SK-N-SH treated with all-trans-retinoic acid at 6 μM for 48 hours (cell line): ENCODE results near the gene HSPG2.

ENCODE experiments used
- ARNTL ChIP-seq: fragments of 450-650 bp; formaldehyde crosslinking; IDR thresholded peaks from 2 replicates; pipeline ENCODE4 v1.5.0; 2020; ENCODE audit warnings: low read depth, mild to moderate bottlenecking, moderate library complexity, borderline replicate concordance
- CSDC2 ChIP-seq: fragments of 250-450 bp; sonication (Bioruptor Pico); IDR thresholded peaks from 2 replicates; pipeline ENCODE4 v1.5.0; 2020; ENCODE audit warnings: mild to moderate bottlenecking, moderate library complexity
- ESRRG ChIP-seq: fragments of 250-450 bp; sonication (Bioruptor Pico); IDR thresholded peaks from 2 replicates; pipeline ENCODE4 v1.6.1; 2021; ENCODE audit warnings: mild to moderate bottlenecking
- ISL1 ChIP-seq: fragments of 250-450 bp; sonication (Bioruptor Pico); IDR thresholded peaks from 2 replicates; pipeline ENCODE4 v2.1.2; 2022; ENCODE audit warnings: mild to moderate bottlenecking, moderate library complexity
- OSR1 ChIP-seq: fragments of 250-450 bp; sonication (Bioruptor Pico); IDR thresholded peaks from 2 replicates; pipeline ENCODE4 v1.8.0; 2022; ENCODE audit warnings: moderate library complexity, mild to moderate bottlenecking, inconsistent platforms
- SNAI2 ChIP-seq: fragments of 250-450 bp; sonication (Bioruptor Pico); IDR thresholded peaks from 2 replicates; pipeline ENCODE4 v1.5.0; 2020; ENCODE audit warnings: mild to moderate bottlenecking, moderate library complexity
- ZFP3 ChIP-seq: fragments of 250-450 bp; sonication (Bioruptor Pico); IDR thresholded peaks from 2 replicates; pipeline ENCODE4 v1.5.0; 2020; ENCODE audit warnings: mild to moderate bottlenecking, moderate library complexity
- ZNF565 ChIP-seq: fragments of 450-650 bp; formaldehyde crosslinking; conservative IDR thresholded peaks from 2 replicates; pipeline ENCODE4 v1.5.0; 2020; ENCODE audit warnings: low read depth, mild to moderate bottlenecking, moderate library complexity
- TF ChIP-seq, protein P1 (sequence below): fragments of 250-450 bp; sonication (Bioruptor Pico); IDR thresholded peaks from 2 replicates; pipeline ENCODE4 v1.5.1; 2021; ENCODE audit warnings: mild to moderate bottlenecking, moderate library complexity

DNA sequence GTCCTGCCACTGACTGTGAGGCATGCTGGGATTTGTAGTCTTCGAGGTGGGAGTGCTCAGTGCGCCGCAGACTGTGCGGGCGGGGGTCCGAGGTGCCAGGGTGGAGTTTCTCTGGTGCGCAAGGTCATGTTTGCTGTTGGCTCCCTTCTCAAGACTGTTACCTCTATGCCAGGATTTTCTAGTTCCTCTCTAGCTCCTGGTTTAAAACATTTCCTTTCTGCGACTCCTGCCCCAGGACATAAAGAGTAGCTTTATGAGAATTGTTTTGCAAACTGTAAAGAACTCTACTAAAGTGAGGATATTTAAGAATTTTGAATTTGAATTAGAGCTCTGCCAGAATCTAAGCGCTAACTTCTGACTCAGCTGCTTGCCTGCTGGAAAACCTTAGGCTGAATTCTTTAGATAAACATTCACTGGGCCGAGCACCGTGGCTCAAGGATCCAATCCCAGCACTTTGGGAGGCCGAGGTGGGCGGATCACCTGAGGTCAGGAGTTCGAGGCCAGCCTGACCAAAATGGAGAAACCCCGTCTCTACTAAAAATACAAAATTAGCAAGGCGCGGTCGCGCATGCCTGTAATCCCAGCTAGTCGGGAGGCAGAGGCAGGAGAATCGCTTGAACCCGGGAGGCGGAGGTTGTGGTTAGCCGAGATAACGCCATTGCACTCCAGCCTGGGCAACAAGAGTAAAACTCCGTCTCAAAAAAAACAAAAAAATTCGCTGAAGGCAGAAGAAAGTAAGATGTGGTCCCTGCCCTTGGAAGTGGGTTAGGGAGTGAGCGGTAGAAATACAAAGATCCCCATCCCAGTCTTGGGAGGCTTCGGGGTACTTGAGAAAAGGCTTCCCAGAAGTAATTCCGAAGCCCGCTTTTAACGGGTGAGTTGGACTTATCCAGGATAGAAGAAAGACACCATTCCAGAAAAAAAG is 153.2 kb downstream of the HSPG2 start:
- no peak for TF ChIP-seq ISL1 (CRISPR knock-in tag)
- TF ChIP-seq ARNTL (CRISPR knock-in tag): no peak
- no peak for TF ChIP-seq CSDC2 (CRISPR knock-in tag)
- TF ChIP-seq, protein P1, sequence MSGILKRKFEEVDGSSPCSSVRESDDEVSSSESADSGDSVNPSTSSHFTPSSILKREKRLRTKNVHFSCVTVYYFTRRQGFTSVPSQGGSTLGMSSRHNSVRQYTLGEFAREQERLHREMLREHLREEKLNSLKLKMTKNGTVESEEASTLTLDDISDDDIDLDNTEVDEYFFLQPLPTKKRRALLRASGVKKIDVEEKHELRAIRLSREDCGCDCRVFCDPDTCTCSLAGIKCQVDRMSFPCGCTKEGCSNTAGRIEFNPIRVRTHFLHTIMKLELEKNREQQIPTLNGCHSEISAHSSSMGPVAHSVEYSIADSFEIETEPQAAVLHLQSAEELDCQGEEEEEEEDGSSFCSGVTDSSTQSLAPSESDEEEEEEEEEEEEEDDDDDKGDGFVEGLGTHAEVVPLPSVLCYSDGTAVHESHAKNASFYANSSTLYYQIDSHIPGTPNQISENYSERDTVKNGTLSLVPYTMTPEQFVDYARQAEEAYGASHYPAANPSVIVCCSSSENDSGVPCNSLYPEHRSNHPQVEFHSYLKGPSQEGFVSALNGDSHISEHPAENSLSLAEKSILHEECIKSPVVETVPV (CRISPR knock-in tag): no peak
- TF ChIP-seq OSR1 (CRISPR knock-in tag): no peak
- no peak for TF ChIP-seq ESRRG (CRISPR knock-in tag)
- no peak for TF ChIP-seq ZFP3
- TF ChIP-seq ZNF565 (CRISPR knock-in tag): no peak
- TF ChIP-seq SNAI2: no peak
